SK-N-SH treated with all-trans-retinoic acid at 6 μM for 48 hours (cell line): Measurements from ENCODE around the gene TMEM114.

Experiments
- ARNTL ChIP-seq: fragments of 450-650 bp; formaldehyde crosslinking; IDR thresholded peaks from 2 replicates; pipeline ENCODE4 v1.5.0; 2020; ENCODE audit warnings: low read depth, mild to moderate bottlenecking, moderate library complexity, borderline replicate concordance
- CREB5 ChIP-seq: fragments of 250-450 bp; sonication (Bioruptor Pico); IDR thresholded peaks from 2 replicates; pipeline ENCODE4 v1.5.1; 2020; ENCODE audit warnings: low read depth, mild to moderate bottlenecking, moderate library complexity
- CSRNP3 ChIP-seq: fragments of 250-450 bp; sonication (Bioruptor Pico); IDR thresholded peaks from 2 replicates; pipeline ENCODE4 v1.5.1; 2021; ENCODE audit warnings: mild to moderate bottlenecking, moderate library complexity
- PATZ1 ChIP-seq: fragments of 250-450 bp; sonication (Bioruptor Pico); IDR thresholded peaks from 2 replicates; pipeline ENCODE4 v1.8.0; 2020; ENCODE audit warnings: mild to moderate bottlenecking, moderate library complexity, borderline replicate concordance
- POU6F1 ChIP-seq: fragments of 250-450 bp; sonication (Bioruptor Pico); IDR thresholded peaks from 2 replicates; pipeline ENCODE4 v1.8.0; 2021; ENCODE audit warnings: low read depth, mild to moderate bottlenecking, moderate library complexity, borderline replicate concordance
- RARB ChIP-seq: fragments of 250-450 bp; sonication (Bioruptor Pico); IDR thresholded peaks from 2 replicates; pipeline ENCODE4 v1.8.0; 2021; ENCODE audit warnings: mild to moderate bottlenecking, moderate library complexity
- TCF4 ChIP-seq: fragments of 250-450 bp; sonication (Bioruptor Pico); IDR thresholded peaks from 2 replicates; pipeline ENCODE4 v1.8.0; 2021; ENCODE audit warnings: mild to moderate bottlenecking, moderate library complexity, borderline replicate concordance
- TOX ChIP-seq: fragments of 250-450 bp; sonication (Bioruptor Pico); IDR thresholded peaks from 2 replicates; pipeline ENCODE4 v1.8.0; 2021; ENCODE audit warnings: mild to moderate bottlenecking, moderate library complexity, borderline replicate concordance
- TSHZ2 ChIP-seq: fragments of 250-450 bp; sonication (Bioruptor Pico); IDR thresholded peaks from 2 replicates; pipeline ENCODE4 v1.5.0; 2020; ENCODE audit warnings: mild to moderate bottlenecking, moderate library complexity
- ZFP3 ChIP-seq: fragments of 250-450 bp; sonication (Bioruptor Pico); IDR thresholded peaks from 2 replicates; pipeline ENCODE4 v1.5.0; 2020; ENCODE audit warnings: mild to moderate bottlenecking, moderate library complexity
- ZFP30 ChIP-seq: fragments of 450-650 bp; formaldehyde crosslinking; IDR thresholded peaks from 2 replicates; pipeline ENCODE4 v1.5.0; 2022; ENCODE audit warnings: mild to moderate bottlenecking, moderate library complexity
- ZNF565 ChIP-seq: fragments of 450-650 bp; formaldehyde crosslinking; conservative IDR thresholded peaks from 2 replicates; pipeline ENCODE4 v1.5.0; 2020; ENCODE audit warnings: low read depth, mild to moderate bottlenecking, moderate library complexity

GRCh38 chr16:8581831-8582580, 8.3 kb downstream of the TMEM114 start:
- TF ChIP-seq ZFP3 (CRISPR knock-in tag) (no peak), ZNF565 (CRISPR knock-in tag) (no peak), ARNTL (CRISPR knock-in tag) (no peak), TSHZ2 (CRISPR knock-in tag) (no peak), ZFP30 (CRISPR knock-in tag) (no peak), PATZ1 (CRISPR knock-in tag) (no peak), POU6F1 (CRISPR knock-in tag) (no peak), CREB5 (no peak), TCF4 (CRISPR knock-in tag) (no peak), TOX (CRISPR knock-in tag) (no peak), CSRNP3 (no peak), RARB (no peak)
